Psoas muscle (tissue), 8 donors: ENCODE results near the gene FSTL4. TPM values are rescaled to one million over a fixed set of nuclear protein-coding genes. Genes with fewer than 3 reads are reported as not detected.

Experiments used
- ATAC-seq, 4 donors: fragments of 200-7000 bp; cut with Tn5 transposase; one replicate each; pipeline ENCODE4 v1.9.1; 2020; ENCODE audit warnings: moderate library complexity in 3 of 4, mild to moderate bottlenecking in 2 of 4
- DNase-seq, 2 donors: peaks; one replicate each; pipeline ENCODE4 v3.0.0-alpha.2; 2020
- H3K27ac ChIP-seq: fragments of 200-600 bp; one replicate; pipeline ENCODE4 v1.8.0; 2022
- H3K27me3 ChIP-seq, 3 donors: fragments of 200-600 bp in 1 of 3; one replicate each; pipeline versions ENCODE4 v1.6.1 to v1.8.0; 2013 to 2022; ENCODE audit warnings: low read length in 2 of 3, mild to moderate bottlenecking in 2 of 3, moderate library complexity in 1 of 3; ENCODE audit not compliant: insufficient read depth in 3 of 3
- H3K36me3 ChIP-seq, 2 donors: fragments of 200-600 bp in 1 of 2; one replicate each; pipeline versions ENCODE4 v1.6.1 to v1.8.0; 2013 to 2022; ENCODE audit warnings: low read depth in 1 of 2, mild to moderate bottlenecking in 1 of 2, moderate library complexity in 1 of 2; ENCODE audit not compliant: insufficient read depth in 1 of 2
- H3K4me1 ChIP-seq: fragments of 200-600 bp; one replicate; pipeline ENCODE4 v1.8.0; 2022
- H3K4me3 ChIP-seq: fragments of 200-600 bp; one replicate; pipeline ENCODE4 v1.8.0; 2022; ENCODE audit warnings: mild to moderate bottlenecking
- H3K9me3 ChIP-seq: fragments of 200-600 bp; one replicate; pipeline ENCODE4 v1.8.0; 2022
- WGBS, 3 donors: extraction: QIAGEN DNeasy Blood & Tissue Kit; methylation state at CpG; one replicate each; pipeline versions ENCODE4 v1.1.6 to v1.1.7; 2013; 5-methylcytosine and 5-hydroxymethylcytosine counted together
- intact Hi-C, 2 donors: fragments of 100-400 bp; cut with DNase I; formaldehyde crosslinking; loops; one replicate each; pipeline versions ENCODE4 v1.11.0 to v1.14.2; 2022
- polyA plus RNA-seq, 3 donors: library from polyadenylated mRNA; stranded (reverse); fragments of 200-250 nt; gene quantifications; one replicate each; pipeline ENCODE4 v1.2.3, GENCODE V29; 2013
- total RNA-seq, 4 donors: library from RNA; stranded (reverse); fragmentation: NEBNext Ultra II Directional in 2 of 4; extraction: Animal tissue kit (Norgen Biotek cat#: 25700) in 2 of 4; gene quantifications; one replicate each; pipeline versions ENCODE4 v1.2.1 to v1.2.4, GENCODE V29; 2021 to 2023
- TF ChIP-seq, protein P1 (sequence below): fragments of 200-600 bp; IDR thresholded peaks from one replicate; pipeline ENCODE4 v1.8.0; 2022; ENCODE audit warnings: antibody characterized with exemption
- donor health status: healthy with polysubstance abuse.
- donor health status: DM: no; HTN: no; CAD: no; lungs with moderate emphysema.
- donor health status: Bipolar disorder and iron deficiency.
- donor health status: healthy.
- donor health status: DM: yes; HTN: yes; CAD: no.
- donor health status: DM: no; HTN: no; CAD: no.
- donor health status: DM: no; HTN: no; CAD: no.
- donor health status: DM: yes; HTN: yes; CAD: no.

FSTL4 gene
- total and polyA plus RNA-seq, 7 donors: 0.07 to 0.81 (median 0.24) TPM

DNA sequence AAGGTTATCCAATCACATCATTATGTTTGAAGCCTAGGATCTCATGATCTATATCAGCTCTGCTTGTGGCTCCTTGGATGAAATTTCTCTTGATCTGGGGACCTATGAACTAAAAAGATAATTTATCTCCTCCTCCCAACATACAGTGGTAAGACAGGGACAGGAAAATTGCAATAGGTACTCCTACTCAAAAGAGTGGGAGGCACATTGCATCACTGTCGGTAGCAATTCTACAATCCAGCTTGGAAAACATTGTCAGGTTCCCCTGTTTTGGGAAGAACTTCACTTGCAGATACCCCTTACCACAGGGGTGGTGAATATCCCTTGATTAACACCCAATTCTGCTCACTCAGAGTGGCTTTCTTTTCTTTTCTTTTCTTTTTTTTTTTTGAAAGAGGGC is 452.8 kb downstream of the FSTL4 start:
- Histone ChIP-seq H3K4me1 (no peaks in the 10 kb centered on the region), H3K27me3 (no peaks in the 10 kb centered on the region), H3K4me3 (no peak overlapping the region), H3K27ac (no peak overlapping the region), H3K9me3 (no peaks in the 10 kb centered on the region), H3K36me3 (no peaks in the 10 kb centered on the region)
- ATAC-seq: no peak
- DNase-seq: no peak
- WGBS, 3 donors: 83 to 91% (median 88%) methylated on average over 1 of the region's 1 CpG
- TF ChIP-seq, protein P1, sequence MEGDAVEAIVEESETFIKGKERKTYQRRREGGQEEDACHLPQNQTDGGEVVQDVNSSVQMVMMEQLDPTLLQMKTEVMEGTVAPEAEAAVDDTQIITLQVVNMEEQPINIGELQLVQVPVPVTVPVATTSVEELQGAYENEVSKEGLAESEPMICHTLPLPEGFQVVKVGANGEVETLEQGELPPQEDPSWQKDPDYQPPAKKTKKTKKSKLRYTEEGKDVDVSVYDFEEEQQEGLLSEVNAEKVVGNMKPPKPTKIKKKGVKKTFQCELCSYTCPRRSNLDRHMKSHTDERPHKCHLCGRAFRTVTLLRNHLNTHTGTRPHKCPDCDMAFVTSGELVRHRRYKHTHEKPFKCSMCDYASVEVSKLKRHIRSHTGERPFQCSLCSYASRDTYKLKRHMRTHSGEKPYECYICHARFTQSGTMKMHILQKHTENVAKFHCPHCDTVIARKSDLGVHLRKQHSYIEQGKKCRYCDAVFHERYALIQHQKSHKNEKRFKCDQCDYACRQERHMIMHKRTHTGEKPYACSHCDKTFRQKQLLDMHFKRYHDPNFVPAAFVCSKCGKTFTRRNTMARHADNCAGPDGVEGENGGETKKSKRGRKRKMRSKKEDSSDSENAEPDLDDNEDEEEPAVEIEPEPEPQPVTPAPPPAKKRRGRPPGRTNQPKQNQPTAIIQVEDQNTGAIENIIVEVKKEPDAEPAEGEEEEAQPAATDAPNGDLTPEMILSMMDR: no peak
- intact Hi-C loops: no loop called here

DNA sequence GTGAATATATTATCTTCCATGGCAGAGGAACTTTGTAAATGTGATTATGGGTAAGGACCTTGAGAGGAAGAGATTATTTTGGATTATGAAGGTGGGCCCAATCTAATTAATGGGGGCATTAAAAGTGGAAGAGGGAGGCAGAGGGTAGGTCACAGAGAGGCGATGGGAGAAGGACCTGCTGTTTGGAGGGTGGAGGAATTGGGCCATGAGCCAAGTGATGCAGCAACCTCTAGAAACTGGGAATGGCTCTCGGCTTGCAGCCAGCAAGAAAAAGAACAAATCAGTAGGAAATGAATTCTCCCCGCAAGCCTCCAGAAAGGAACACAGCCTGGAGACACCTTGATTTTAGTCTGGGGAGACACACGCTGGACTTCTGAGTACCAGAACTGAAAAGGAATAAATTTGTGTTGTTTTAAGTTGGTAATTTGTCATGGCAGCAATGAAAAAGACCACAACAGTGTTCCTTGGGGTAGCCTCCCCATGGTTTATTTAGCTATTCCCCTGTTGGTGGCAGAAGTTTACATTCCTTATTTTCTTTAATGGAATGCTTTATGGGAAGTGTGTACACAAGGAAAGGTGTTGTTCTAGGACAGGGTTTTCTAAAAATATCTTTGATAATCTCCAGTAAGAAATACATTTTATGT is 456.9 kb downstream of the FSTL4 start:
- Histone ChIP-seq H3K27me3 (no peaks in the 10 kb centered on the region), H3K4me1 (no peaks in the 10 kb centered on the region), H3K4me3 (no peak overlapping the region), H3K27ac (no peak overlapping the region), H3K36me3 (no peaks in the 10 kb centered on the region), H3K9me3 (no peaks in the 10 kb centered on the region)
- no peak for ATAC-seq
- TF ChIP-seq, protein P1: no peak
- intact Hi-C loops: no loop called here
- WGBS, 3 donors: 53 to 57% (median 57%) methylated on average over 4 of the region's 4 CpGs
- no peak for DNase-seq

DNA sequence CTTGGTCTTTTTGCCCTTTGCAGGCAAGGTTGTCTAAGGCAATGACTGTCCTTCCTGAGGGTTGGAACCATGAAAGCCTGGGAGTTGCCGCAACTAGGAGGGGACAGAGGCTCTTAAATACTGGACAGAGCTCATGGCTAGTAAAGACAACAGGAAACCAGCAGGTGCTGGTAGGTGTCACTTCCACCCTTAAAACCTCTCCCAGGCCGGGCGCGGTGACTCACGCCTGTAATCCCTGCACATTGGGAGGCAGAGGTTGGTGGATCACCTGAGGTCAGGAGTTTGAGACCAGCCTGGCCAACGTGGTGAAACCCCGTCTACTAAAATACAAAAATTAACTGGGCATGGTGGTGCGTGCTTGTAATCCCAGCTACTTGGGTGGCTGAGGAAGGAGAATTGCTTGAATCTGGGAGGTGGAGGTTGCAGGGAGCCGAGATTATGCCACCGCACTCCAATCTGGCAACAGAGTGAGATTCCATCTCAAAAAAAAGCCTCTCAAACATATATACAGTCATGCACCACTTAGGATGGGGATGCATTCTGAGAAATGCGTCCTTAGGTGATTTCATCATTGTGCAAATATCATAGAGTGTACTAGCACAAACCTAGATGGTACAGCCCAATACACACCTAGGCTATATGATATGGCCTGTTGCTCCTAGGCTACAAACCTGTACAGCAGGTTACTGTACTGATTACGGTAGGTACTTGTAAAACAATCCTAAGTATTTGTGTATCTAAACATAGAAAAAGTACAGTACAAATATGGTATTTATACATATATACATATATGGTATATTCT is 457.9 kb downstream of the FSTL4 start:
- H3K27me3 ChIP-seq: no peaks in the 10 kb centered on the region
- ATAC-seq (no peak), DNase-seq (no peak)
- TF ChIP-seq, protein P1: no peak
- H3K4me3 ChIP-seq: no peak overlapping the region
- H3K9me3 ChIP-seq: no peaks in the 10 kb centered on the region
- no peak overlapping the region for H3K27ac ChIP-seq
- intact Hi-C loops: no loop called here
- 92 to 94% (median 93%) methylated on average over 12 of the region's 12 CpGs for WGBS, 3 donors
- H3K36me3 ChIP-seq: no peaks in the 10 kb centered on the region
- H3K4me1 ChIP-seq: no peaks in the 10 kb centered on the region

DNA sequence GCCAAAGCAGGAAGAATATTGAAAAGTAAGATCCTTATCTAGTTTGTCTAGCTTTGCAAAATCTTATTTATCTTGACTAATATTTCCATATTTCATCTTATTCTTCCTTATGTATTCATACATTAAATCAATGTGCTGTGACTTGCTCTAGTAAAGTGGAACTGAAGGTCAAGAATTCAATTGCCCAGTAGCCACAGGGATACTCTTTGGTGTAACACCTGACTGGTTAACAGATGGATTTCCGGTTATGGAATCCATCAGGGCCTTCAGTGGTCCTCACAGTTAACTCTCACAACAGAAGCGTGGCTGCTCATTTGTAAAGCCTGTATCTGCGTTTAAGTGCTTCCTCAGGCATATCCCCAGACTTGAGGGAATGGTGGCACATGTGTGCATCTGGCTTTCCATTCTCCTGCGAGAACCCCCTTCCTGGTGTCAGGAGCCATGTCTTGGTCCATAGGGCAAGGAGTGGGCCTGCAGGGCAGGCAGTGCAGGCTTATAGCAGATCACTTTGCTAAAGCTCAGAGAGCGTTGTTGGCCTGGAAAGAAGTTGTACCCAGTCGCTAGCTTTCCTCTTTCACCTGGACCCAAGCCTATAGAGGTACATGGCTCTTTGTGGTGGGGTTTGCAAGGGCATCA is 461.3 kb downstream of the FSTL4 start:
- Histone ChIP-seq H3K36me3 (no peaks in the 10 kb centered on the region), H3K9me3 (no peaks in the 10 kb centered on the region), H3K27me3 (no peaks in the 10 kb centered on the region), H3K4me3 (no peak overlapping the region), H3K27ac (no peak overlapping the region), H3K4me1 (no peaks in the 10 kb centered on the region)
- intact Hi-C loops: no loop called here
- TF ChIP-seq, protein P1: no peak
- ATAC-seq: no peak
- DNase-seq: no peak
- 95 to 97% (median 96%) methylated on average over 6 of the region's 6 CpGs for WGBS, 3 donors
